Thoracic aorta (tissue), 2 donors: Measurements from ENCODE around the gene GNAS-AS1. TPM values are rescaled to one million over a fixed set of nuclear protein-coding genes. Genes with fewer than 3 reads are reported as not detected.

Experiments
- ATAC-seq: fragments of 150-250 bp; one replicate; pipeline ENCODE4 v1.8.0; 2017; ENCODE audit warnings: low read depth; ENCODE audit not compliant: insufficient number of reproducible peaks, low FRiP score
- DNase-seq: peaks from one replicate; pipeline ENCODE4 v3.0.0-alpha.2; 2020; ENCODE audit warnings: low spot score
- H3K27ac ChIP-seq, 2 donors: fragments of 200-600 bp; sonication (generic); 1 replicate in 1 of 2; 2 replicates in 1 of 2; pipeline ENCODE4 v1.5.1; 2016; ENCODE audit warnings: mild to moderate bottlenecking in 2 of 2, moderate library complexity in 2 of 2
- H3K27me3 ChIP-seq: fragments of 200-600 bp; sonication (generic); replicated peaks from 2 replicates; pipeline ENCODE4 v1.6.0; 2016; ENCODE audit warnings: mild to moderate bottlenecking; ENCODE audit not compliant: insufficient read depth
- H3K36me3 ChIP-seq: fragments of 200-600 bp; sonication (generic); one replicate; pipeline ENCODE4 v1.5.1; 2016
- H3K4me1 ChIP-seq, 2 donors: fragments of 200-600 bp; sonication (generic); 1 replicate in 1 of 2; 2 replicates in 1 of 2; pipeline versions ENCODE4 v1.5.1 to v1.6.0; 2016; ENCODE audit warnings: low read depth in 2 of 2, mild to moderate bottlenecking in 1 of 2; ENCODE audit not compliant: control insufficient read depth in 1 of 2
- H3K4me3 ChIP-seq: fragments of 200-600 bp; sonication (generic); 2 replicates; pipeline ENCODE4 v1.5.1; 2016; ENCODE audit warnings: mild to moderate bottlenecking
- H3K9me3 ChIP-seq: fragments of 200-600 bp; sonication (generic); 2 replicates; pipeline ENCODE4 v1.5.1; 2016
- total RNA-seq, 2 donors: library from RNA; depleted of rRNA; stranded (reverse); fragments of >200 nt; gene quantifications; one replicate each; pipeline versions ENCODE4 v1.1.0 to v1.2.3, GENCODE V29; 2016
- TF ChIP-seq, protein P1 (sequence below): fragments of 200-600 bp; sonication (generic); IDR thresholded peaks from one replicate; pipeline ENCODE4 v1.5.1; 2019; ENCODE audit warnings: antibody characterized with exemption

Gene GNAS-AS1
- total RNA-seq, 2 donors from 2014 or later = 0.21 to 0.81 TPM

DNA sequence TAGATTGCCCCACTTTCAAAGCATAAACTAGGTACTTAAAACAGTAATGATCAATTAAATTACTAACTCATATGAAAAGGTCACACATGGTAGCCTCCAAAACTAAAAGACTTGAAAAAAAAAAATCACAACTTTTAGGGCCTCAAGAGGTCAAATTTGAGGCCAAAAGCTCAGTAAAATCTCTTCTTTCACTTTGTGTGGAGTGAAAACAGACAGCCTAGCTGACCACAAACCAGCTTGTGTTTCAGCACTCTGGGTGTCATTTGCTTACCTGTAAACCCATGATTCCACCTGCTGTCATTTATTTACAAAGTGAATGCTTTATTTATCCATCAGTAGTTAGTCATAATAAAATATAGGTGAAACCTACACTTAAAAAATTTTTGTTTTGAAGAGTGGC is 35.8 kb upstream of the GNAS-AS1 start:
- H3K4me3 ChIP-seq = no peak overlapping the region
- H3K9me3 ChIP-seq = no peaks in the 10 kb centered on the region
- no peak overlapping the region for H3K27ac ChIP-seq
- H3K27me3 ChIP-seq = no peaks in the 10 kb centered on the region
- TF ChIP-seq, protein P1, sequence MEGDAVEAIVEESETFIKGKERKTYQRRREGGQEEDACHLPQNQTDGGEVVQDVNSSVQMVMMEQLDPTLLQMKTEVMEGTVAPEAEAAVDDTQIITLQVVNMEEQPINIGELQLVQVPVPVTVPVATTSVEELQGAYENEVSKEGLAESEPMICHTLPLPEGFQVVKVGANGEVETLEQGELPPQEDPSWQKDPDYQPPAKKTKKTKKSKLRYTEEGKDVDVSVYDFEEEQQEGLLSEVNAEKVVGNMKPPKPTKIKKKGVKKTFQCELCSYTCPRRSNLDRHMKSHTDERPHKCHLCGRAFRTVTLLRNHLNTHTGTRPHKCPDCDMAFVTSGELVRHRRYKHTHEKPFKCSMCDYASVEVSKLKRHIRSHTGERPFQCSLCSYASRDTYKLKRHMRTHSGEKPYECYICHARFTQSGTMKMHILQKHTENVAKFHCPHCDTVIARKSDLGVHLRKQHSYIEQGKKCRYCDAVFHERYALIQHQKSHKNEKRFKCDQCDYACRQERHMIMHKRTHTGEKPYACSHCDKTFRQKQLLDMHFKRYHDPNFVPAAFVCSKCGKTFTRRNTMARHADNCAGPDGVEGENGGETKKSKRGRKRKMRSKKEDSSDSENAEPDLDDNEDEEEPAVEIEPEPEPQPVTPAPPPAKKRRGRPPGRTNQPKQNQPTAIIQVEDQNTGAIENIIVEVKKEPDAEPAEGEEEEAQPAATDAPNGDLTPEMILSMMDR = no peak
- no peaks in the 10 kb centered on the region for H3K36me3 ChIP-seq
- ATAC-seq (no peak), DNase-seq (no peak)
- peaks cover 0 to 17% of the 10 kb centered on the region in 2 donors for H3K4me1 ChIP-seq

DNA sequence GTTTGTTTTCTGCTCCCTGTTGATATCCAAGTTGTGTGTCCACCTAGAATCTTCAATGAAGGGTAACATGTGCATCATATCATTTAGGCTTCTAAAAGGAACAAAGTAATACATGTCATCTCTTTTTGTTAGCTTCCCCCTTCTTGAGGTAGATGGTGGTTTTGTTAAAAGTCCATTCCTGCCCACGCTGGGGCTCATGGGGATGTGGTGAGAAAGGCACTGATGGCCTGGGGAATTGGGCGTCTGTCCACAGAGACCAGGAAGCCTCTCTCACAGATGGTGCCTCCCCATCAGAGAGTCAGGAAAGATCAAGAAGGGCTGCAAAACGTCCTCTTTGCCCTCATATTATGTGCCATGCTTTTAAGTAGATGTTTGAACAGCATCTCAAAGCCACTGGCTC is 34.3 kb upstream of the GNAS-AS1 start:
- H3K9me3 ChIP-seq = no peaks in the 10 kb centered on the region
- no peaks in the 10 kb centered on the region for H3K36me3 ChIP-seq
- H3K4me1 ChIP-seq = peaks cover 0 to 17% of the 10 kb centered on the region in 2 donors
- TF ChIP-seq, protein P1 = no peak
- DNase-seq (no peak), ATAC-seq (no peak)
- no peak overlapping the region for H3K27ac ChIP-seq
- H3K4me3 ChIP-seq = no peak overlapping the region
- H3K27me3 ChIP-seq = no peaks in the 10 kb centered on the region

DNA sequence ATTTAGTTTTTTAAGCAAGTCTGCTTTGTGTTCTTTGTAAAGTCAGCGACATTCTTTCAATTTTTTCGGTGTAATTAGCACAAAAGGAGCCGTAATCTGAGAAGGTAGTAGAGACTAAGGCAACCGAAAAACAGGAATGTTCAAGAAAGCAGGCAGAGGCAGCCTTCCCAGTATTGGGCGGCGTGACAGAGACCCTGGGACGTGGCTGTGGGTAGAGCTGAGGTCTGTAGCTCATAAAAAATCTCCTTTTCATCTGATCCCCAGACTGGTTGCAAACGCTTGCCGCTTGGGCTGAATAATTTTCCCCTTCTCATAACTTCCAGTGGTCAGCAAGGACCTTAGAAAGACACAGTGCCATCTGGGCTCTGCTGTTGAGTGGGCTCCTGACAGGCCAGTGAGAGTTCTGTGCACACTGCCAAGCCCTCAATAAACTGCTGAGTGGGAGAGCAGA is 32.6 kb upstream of the GNAS-AS1 start:
- Histone ChIP-seq H3K36me3 (no peaks in the 10 kb centered on the region), H3K27me3 (no peaks in the 10 kb centered on the region), H3K9me3 (no peaks in the 10 kb centered on the region), H3K4me1 (peaks cover 0 to 17% of the 10 kb centered on the region in 2 donors), H3K4me3 (peak overlapping the region; percentile 22), H3K27ac (peak overlapping the region; percentile 7 to 50)
- ATAC-seq (no peak), DNase-seq (no peak)
- TF ChIP-seq, protein P1 = no peak

DNA sequence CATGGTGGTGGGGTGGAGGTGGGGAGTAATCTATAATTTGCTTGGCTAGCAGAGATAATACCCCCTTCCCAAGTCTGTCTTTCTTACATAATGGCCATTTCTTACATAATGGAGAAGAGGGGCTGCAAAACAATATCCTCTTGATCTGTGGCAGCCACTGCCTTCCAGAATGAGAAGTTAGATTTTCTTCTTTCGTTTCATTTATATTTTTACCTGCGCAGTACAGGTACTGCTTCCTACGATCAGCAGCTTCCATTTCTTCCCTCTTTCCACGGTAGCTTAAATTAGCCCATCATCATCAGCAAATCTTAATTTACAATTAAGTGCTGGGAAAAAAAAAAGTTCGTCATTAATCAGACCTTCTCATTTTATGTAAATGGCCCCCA is 32.0 kb upstream of the GNAS-AS1 start:
- no peaks in the 10 kb centered on the region for H3K27me3 ChIP-seq
- TF ChIP-seq, protein P1 = no peak
- H3K9me3 ChIP-seq = no peaks in the 10 kb centered on the region
- ATAC-seq (no peak), DNase-seq (no peak)
- peak overlapping the region; percentile 7 to 50 for H3K27ac ChIP-seq
- H3K36me3 ChIP-seq = no peaks in the 10 kb centered on the region
- peak overlapping the region; percentile 22 for H3K4me3 ChIP-seq
- peaks cover 0 to 11% of the 10 kb centered on the region in 2 donors for H3K4me1 ChIP-seq

DNA sequence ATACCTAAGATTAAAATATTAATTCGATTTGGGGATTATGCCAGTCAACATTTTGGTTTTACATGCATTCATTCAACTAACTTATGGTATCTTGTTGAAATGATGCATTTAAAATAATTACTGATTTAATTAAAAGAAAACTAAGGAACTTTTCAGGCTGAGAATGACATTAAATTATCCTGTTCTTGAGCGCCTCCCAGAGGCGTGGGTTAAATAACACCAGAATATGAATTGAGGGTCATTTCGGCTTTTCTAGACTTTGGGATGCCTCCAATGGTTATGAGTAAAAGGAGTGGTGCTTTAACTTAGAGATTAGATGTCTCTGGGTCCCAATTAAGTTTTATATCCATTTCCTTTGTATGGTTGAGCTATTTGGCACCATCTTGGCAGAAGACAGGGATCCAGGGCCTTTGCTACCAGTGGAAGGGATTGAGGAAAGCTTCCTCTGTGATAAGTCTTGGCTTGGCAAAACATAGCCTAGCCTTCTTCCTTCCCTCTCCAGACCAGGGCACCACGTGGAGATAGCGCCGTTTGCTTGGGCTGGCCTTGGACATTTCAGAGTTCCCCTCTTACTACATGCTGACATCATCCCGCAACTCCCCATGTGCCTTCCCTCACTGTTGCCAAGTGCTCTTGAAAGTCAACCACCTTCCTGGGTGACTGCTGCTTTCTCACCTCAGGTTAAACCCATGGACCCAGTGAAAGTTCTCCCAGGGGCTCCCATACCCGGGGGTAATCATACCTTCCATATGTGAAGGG is 30.5 kb upstream of the GNAS-AS1 start:
- H3K27ac ChIP-seq = no peak overlapping the region
- H3K36me3 ChIP-seq = no peaks in the 10 kb centered on the region
- no peaks in the 10 kb centered on the region for H3K27me3 ChIP-seq
- H3K4me1 ChIP-seq = peaks cover 0 to 10% of the 10 kb centered on the region in 2 donors
- DNase-seq = no peak
- ATAC-seq = no peak
- no peak overlapping the region for H3K4me3 ChIP-seq
- TF ChIP-seq, protein P1 = no peak
- no peaks in the 10 kb centered on the region for H3K9me3 ChIP-seq
